ENCODE results near the gene ARHGAP36.

Gene ARHGAP36

DNA sequence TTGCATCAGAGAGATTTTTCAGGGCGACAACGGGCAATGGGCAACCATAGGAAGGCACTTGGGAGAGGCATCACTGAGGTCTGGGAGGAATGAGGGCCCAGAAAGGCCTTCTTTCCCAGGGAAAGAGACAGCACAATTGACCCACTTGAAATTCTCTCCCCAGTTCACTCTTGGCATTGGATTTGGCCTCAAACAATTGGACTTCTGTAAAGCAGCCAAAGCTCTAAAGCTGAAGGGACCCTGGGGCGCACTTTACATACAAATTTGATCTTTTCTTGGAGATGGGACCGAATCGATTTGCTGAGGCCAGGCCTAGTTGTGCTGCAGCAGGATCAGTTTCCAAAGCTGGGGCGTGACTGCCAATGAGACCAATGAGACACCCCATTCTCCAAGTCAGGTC is 3.2 kb downstream of the ARHGAP36 start:
- DNase-seq = no peak
- CTCF ChIA-PET = no interaction called here
- H3K36me3 Mint-ChIP-seq = no peaks in the 10 kb centered on the region
- H3K4me3 Mint-ChIP-seq = no peak overlapping the region
- no peak overlapping the region for H3K27ac Mint-ChIP-seq
- H3K4me1 Mint-ChIP-seq = no peaks in the 10 kb centered on the region
- peaks cover 47% of the 10 kb centered on the region for H3K27me3 Mint-ChIP-seq
- H3K9me3 Mint-ChIP-seq = no peaks in the 10 kb centered on the region

DNA sequence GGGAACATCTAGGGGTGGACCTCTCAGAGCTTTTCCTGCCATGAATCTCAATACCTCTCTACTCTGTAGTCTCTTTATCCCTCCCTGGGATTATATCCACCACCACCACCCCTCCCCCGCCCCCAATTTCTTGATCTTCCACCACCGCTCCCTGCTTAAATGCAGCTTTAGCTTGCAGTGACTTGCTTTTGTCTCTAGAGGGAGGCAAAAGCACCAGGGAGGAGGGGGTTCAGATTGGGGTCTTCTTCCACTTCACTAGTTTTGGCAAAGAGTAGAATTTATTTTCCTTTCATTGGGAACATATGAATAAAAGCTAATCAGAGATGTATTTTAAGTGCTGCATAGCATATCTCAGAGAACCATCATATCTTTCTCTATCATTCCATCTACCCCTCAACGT is 5.5 kb downstream of the ARHGAP36 start:
- DNase-seq = no peak
- Mint-ChIP-seq H3K27me3 (peaks cover 27% of the 10 kb centered on the region), H3K36me3 (no peaks in the 10 kb centered on the region), H3K9me3 (no peaks in the 10 kb centered on the region), H3K4me1 (no peaks in the 10 kb centered on the region), H3K4me3 (no peak overlapping the region), H3K27ac (no peak overlapping the region)
- CTCF ChIA-PET = no interaction called here

DNA sequence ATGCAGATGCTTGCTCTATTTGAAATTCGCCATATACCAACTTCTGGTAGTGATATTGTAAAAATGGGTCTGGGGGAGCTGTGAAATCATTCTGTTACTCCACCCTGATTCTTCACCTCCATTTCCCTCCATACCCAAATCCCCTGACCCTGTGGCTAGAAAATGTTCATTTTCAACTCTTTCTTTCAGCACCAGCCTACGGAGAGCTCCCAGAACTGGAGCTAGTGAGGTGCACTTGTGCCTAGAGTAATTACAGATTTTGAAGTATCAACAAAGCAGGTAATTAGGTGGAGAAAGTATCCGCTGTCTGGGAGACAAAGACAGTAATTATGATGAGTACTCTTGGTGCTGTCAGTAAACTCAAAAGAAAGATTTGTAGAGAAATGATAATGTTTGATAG is 8.1 kb downstream of the ARHGAP36 start:
- H3K27me3 Mint-ChIP-seq = peaks cover 18% of the 10 kb centered on the region
- H3K9me3 Mint-ChIP-seq = no peaks in the 10 kb centered on the region
- CTCF ChIA-PET = no interaction called here
- H3K36me3 Mint-ChIP-seq = no peaks in the 10 kb centered on the region
- no peak overlapping the region for H3K4me3 Mint-ChIP-seq
- no peaks in the 10 kb centered on the region for H3K4me1 Mint-ChIP-seq
- no peak for DNase-seq
- no peak overlapping the region for H3K27ac Mint-ChIP-seq

DNA sequence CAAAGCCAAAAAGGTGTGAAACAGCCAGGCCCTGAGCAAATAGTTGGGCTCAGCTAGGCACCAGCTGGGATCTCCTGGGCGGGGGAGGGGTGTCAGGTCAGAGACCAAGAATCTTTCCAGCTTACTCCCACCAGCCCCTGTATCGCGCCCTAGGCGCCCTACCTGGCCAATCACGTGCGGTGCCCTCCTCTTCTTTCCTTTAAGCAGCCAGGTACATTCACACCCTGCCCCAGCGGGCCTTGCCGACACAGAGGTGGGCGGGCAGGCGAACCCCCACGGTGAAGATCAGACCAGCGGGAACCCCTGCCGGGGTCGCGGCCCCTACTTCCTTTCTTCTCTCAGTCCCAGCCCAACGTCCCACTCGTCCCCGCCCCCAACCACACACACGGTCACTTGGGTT is 9.1 kb downstream of the ARHGAP36 start:
- Mint-ChIP-seq H3K4me1 (no peaks in the 10 kb centered on the region), H3K9me3 (no peaks in the 10 kb centered on the region), H3K4me3 (no peak overlapping the region), H3K36me3 (no peaks in the 10 kb centered on the region), H3K27ac (no peak overlapping the region), H3K27me3 (peaks cover 27% of the 10 kb centered on the region)
- CTCF ChIA-PET = no interaction called here
- no peak for DNase-seq

DNA sequence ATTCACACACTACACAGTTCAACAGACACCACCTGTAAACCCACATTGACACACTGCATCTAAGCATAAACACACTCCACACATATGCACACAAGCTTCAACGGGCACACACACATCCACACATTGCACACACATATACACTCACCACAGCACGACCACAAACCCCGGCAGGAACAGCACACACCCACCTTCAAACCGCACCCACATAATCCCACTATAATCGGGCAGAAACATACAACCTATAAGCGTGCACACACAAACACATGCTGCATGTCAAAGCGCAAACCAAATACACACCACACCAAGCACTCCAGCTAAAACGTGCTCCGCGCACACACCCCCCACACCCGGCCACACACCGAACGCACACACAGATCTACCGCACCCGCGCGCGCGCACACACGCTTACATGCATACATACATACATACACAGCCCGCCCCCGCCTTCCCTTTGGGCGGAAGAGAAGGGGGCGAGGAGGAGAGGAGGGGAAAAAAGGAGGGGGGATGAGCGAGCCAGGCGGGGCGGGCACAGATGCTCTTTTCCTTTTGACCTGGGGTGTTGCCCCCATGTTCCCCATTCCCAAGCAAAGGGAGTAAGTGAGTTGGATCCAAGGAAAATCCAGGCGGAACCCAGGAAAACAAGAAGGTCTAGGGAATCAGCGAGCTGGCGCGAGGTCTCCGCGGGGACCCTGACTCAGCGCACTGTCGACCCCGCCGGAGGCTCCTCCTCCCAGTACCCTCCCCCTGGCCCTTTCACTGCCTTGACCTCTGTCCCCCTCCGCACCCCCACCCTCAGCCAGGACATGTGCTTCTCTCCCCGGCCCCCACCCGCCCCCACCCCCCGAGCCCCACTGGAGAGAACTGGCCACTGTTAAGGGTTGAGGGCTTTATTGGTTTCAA is 9.9 kb downstream of the ARHGAP36 start:
- Mint-ChIP-seq H3K4me3 (no peak overlapping the region), H3K27me3 (peaks cover 36% of the 10 kb centered on the region), H3K4me1 (no peaks in the 10 kb centered on the region), H3K27ac (no peak overlapping the region), H3K36me3 (no peaks in the 10 kb centered on the region), H3K9me3 (no peaks in the 10 kb centered on the region)
- DNase-seq = no peak
- CTCF ChIA-PET = interaction anchor here (0.8 kb wide), 1 partner anchor 609 kb away, joined by 3 read pairs; no protein-coding TSS in a partner anchor

DNA sequence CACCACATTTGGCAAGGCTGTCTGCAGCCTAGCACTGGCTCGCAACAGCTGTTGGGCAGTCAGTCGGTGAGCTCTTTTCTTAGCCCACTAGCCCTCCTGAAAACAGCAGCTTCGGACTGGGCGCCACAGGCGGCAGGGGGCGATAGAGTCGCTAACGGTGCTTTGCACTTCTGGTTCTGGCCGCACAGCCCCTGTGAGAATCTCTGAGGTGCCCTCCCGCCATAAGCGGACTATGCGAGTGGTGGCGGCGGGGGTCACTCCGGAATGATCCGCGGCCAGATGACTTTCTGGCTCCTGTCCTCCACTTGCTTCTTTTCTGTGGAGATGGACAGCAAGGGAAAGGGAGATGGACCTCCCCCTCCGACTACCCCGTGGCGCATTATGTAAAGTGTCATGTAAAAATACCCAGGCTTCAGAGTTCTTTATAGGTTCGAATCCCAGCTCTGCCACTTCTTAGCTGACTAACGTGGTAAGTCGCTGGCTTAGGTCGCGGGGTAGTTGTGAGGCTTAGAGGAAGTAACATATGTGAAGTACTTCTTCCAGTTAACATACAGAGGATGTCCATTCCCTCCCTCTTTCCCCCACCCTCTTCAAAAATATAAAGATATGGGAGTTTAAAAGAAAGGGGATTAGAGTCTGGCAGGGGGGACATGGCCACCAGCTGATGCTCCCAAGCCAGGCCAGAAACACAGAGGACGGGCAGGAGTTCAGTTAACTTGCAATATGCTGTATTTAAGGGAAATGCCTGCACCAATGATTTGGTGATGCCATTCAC is 11.0 kb downstream of the ARHGAP36 start:
- Mint-ChIP-seq H3K4me1 (no peaks in the 10 kb centered on the region), H3K27me3 (peaks cover 46% of the 10 kb centered on the region), H3K27ac (no peak overlapping the region), H3K9me3 (no peaks in the 10 kb centered on the region), H3K36me3 (no peaks in the 10 kb centered on the region), H3K4me3 (no peak overlapping the region)
- CTCF ChIA-PET = interaction anchor here (0.8 kb wide), 1 partner anchor 608 kb away, joined by 3 read pairs; no protein-coding TSS in a partner anchor
- DNase-seq = no peak

DNA sequence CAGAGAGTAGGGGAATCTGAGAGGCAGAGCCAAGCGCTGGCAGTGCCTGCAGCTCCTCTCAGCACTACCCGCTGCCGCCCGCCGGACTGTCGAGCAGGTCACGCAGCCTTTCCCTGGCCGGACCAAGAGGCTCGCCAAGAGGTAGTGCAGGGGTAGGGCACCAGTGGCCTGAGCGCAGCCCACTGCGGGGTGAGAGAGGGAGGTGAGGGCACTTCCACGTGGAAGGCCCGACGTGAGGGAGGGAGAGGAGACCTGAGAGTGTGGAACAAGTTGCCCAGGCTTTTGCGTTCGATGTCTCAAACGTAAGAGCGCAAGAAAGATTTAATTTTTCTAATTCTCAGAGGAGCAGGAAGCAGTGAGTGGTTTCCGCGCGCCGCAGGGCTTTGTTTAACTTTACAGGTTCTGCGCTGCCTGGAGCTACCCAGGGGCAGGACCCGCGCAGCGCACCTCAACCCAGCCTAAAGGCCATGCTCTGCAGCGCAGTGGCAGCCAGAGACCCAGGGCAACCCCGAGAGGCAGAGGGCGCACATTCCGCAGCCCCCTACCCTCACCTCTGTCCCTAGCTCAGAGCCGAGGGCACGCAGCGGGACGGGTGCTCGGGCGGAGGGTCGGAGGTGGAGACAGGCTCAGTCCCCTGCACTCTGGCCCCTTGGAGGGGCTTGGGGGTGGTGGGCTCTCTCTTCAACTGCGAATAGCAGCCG is 14.9 kb downstream of the ARHGAP36 start:
- H3K36me3 Mint-ChIP-seq = no peaks in the 10 kb centered on the region
- no peaks in the 10 kb centered on the region for H3K4me1 Mint-ChIP-seq
- H3K27me3 Mint-ChIP-seq = peaks cover 42% of the 10 kb centered on the region
- CTCF ChIA-PET = no interaction called here
- no peak for DNase-seq
- no peak overlapping the region for H3K27ac Mint-ChIP-seq
- no peak overlapping the region for H3K4me3 Mint-ChIP-seq
- H3K9me3 Mint-ChIP-seq = no peaks in the 10 kb centered on the region

DNA sequence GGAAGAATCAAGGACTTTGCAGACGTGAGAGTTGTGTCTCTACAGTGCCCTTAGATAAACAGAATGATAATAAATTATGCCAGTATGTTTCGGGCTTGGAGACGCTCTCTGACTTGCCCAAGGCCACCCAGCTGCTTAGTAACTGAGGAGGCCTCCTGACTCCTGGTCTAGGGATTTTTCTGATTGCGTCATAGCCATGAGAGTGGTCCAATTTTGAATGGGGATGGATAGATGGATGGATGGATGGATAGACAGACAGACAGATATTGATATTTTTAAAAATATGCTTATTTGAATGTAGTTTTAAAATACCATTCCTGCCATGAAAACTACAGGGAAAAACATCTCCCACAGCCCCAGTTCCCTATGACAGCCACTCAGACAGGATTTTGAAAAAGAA is 15.5 kb downstream of the ARHGAP36 start:
- CTCF ChIA-PET = no interaction called here
- Mint-ChIP-seq H3K9me3 (no peaks in the 10 kb centered on the region), H3K36me3 (no peaks in the 10 kb centered on the region), H3K4me3 (no peak overlapping the region), H3K27ac (no peak overlapping the region), H3K4me1 (no peaks in the 10 kb centered on the region), H3K27me3 (peaks cover 42% of the 10 kb centered on the region)
- no peak for DNase-seq

DNA sequence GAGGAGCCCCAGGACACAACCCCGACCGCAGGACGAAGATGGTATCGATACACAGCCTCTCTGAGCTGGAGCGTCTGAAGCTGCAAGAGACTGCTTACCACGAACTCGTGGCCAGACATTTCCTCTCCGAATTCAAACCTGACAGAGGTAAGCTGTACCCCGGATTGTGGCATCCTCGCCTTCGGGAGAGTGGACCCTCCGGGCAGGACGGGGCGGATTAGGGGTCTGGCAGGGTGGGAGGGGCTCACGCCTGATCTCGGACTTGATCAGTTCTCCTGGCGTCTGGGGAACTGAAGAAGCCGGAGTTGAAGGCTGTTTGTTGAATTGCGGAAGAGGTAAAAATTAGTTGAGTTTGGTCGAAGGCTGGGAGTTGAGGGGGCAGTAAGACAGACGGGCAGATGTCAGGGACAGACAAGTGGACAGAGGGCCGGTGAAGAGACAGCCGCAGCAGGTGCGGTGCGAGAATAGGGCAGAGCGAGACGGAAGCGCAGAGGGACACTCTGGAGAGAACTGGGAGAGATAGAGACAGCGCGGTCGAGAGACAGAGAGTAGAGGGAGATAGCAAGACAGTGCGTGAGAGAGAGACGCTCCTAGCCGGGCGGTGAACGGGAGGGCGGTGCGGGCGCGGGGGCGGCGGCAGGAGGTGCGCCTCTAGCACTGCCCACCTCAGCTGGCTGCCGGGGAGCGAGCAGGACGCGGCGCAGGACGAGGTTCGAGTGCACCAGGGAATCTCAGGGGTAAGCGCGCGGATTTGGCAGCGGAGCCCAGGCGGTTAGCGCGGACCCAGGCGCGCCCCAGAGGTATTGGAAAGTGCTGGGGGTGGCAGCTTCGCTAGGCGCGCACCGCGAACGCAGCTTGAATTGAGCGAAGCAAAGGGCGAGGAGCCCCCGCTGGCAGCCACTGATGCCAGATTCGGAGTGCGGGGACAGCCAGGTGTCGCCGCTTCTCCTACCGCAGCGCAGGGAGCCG is 23.9 kb downstream of the ARHGAP36 start:
- Mint-ChIP-seq H3K4me1 (no peaks in the 10 kb centered on the region), H3K27me3 (peaks cover 67% of the 10 kb centered on the region), H3K36me3 (peaks cover 2% of the 10 kb centered on the region), H3K27ac (no peak overlapping the region), H3K4me3 (no peak overlapping the region), H3K9me3 (no peaks in the 10 kb centered on the region)
- CTCF ChIA-PET = no interaction called here
- no peak for DNase-seq

DNA sequence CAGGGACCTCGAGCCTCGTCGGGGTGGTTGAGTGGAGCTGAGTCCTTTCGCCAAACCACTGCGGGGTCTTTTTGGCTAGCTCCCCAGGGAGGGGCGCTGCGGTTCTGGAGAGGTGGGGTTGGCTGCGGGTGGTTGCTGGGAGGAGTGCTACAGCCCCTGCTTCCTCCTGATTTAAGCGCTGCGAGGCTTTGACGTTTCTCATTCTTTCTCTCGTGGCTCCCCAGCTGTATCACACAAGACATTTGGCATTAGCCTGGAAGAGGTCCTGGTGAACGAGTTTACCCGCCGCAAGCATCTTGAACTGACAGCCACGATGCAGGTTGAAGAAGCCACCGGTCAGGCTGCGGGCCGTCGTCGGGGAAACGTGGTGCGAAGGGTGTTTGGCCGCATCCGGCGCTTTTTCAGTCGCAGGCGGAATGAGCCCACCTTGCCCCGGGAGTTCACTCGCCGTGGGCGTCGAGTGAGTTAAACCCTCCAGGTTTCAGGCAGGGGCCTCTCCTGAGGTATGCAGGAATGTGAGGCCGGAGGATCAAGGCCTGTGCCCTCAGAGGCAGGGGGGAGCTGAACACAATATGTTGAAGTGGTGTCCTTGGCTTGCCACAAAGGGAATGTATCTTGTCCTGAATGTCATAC is 25.5 kb downstream of the ARHGAP36 start:
- no peak for DNase-seq
- CTCF ChIA-PET = no interaction called here

DNA sequence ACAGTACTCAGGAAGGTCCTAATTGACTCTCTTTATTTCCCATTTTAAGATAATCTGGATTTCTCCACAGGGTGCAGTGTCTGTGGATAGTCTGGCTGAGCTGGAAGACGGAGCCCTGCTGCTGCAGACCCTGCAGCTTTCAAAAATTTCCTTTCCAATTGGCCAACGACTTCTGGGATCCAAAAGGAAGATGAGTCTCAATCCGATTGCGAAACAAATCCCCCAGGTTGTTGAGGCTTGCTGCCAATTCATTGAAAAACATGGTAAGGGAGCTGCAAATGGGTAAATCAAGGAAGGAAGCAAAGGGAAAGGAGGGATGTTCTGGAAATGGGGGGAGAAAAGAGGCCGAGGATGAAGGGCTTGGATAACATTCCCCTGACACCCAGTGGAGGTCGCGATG is 26.0 kb downstream of the ARHGAP36 start:
- Mint-ChIP-seq H3K9me3 (no peaks in the 10 kb centered on the region), H3K36me3 (peaks cover 2% of the 10 kb centered on the region), H3K4me1 (no peaks in the 10 kb centered on the region), H3K27ac (no peak overlapping the region), H3K4me3 (no peak overlapping the region), H3K27me3 (peaks cover 66% of the 10 kb centered on the region)
- no peak for DNase-seq
- CTCF ChIA-PET = no interaction called here

More for the DNA sequence above, 25.5 kb downstream of the ARHGAP36 start:
- H3K27me3 Mint-ChIP-seq = peaks cover 71% of the 10 kb centered on the region
- H3K36me3 Mint-ChIP-seq = peaks cover 2% of the 10 kb centered on the region
- no peaks in the 10 kb centered on the region for H3K9me3 Mint-ChIP-seq
- H3K4me3 Mint-ChIP-seq = no peak overlapping the region
- H3K27ac Mint-ChIP-seq = no peak overlapping the region
- no peaks in the 10 kb centered on the region for H3K4me1 Mint-ChIP-seq

DNA sequence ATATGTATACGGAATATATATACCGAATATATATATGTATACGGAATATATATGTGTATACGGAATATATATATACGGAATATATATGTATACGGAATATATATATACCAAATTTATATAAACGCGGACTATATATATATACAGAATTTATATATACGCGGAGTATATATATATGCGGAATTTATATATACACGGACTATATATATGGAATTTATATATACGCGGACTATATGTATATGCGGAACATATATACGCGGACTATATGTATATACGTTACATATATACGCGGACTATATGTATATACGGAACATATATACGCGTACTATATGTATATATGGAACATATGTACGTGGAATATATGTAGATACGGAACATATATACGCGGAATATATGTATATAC is 78.6 kb downstream of the ARHGAP36 start:
- Mint-ChIP-seq H3K4me3 (no peak overlapping the region), H3K9me3 (no peaks in the 10 kb centered on the region), H3K27ac (no peak overlapping the region), H3K4me1 (no peaks in the 10 kb centered on the region), H3K27me3 (no peaks in the 10 kb centered on the region), H3K36me3 (no peaks in the 10 kb centered on the region)
- CTCF ChIA-PET = no interaction called here
- no peak for DNase-seq

DNA sequence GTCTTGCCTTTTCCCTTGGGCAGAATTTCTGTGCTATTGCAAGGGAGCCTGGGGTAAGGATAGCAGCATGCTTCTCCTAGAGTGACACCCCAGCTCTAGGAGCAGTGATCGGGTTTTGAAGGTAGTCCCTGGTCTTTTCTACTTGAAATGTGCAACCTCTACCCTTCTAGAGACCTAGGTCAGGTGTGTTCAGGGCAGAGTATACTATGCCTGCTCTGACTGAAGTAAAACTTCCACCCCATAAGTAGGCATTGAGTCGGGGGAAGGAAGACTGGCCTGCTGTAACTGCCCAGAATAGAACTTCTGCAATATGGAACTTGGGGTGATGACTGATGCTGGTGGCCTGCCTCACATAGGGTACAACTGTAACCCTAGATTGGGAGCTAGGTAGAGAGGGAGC is 80.9 kb downstream of the ARHGAP36 start:
- H3K36me3 Mint-ChIP-seq = no peaks in the 10 kb centered on the region
- no peaks in the 10 kb centered on the region for H3K27me3 Mint-ChIP-seq
- no peaks in the 10 kb centered on the region for H3K9me3 Mint-ChIP-seq
- no peak overlapping the region for H3K4me3 Mint-ChIP-seq
- H3K4me1 Mint-ChIP-seq = no peaks in the 10 kb centered on the region
- CTCF ChIA-PET = no interaction called here
- H3K27ac Mint-ChIP-seq = no peak overlapping the region
- DNase-seq = no peak
